HepG2 (cell line): ENCODE results near the gene MAGEB4. TPM values are rescaled to one million over a fixed set of nuclear protein-coding genes. Genes with fewer than 3 reads are reported as not detected.

Experiments
- ATAC-seq: fragments of 200-7000 bp; cut with Tn5 transposase; 3 replicates; pipeline ENCODE4 v1.9.1; 2020; ENCODE audit warnings: mild to moderate bottlenecking, moderate library complexity
- BruUV-seq: library from RNA; stranded (reverse); fragments of 400-500 nt; replicated peaks from 2 replicates; lab custom pipeline; 2021; lab: Mats Ljungman, UMichigan
- CTCF ChIA-PET: fragments of 300-600 bp; formaldehyde crosslinking; extraction: SDS; loops from one replicate; lab custom pipeline; 2021; ENCODE audit warnings: low total read pairs, inconsistent platforms, low intra/inter-chr PET ratio; lab: Yijun Ruan, JAX
- POLR2A ChIA-PET: fragments of 350-600 bp; sonication (Branson Sonifier 250); formaldehyde crosslinking; loops from one replicate; lab custom pipeline; 2020; ENCODE audit warnings: antibody characterized with exemption, inconsistent platforms; lab: Yijun Ruan, JAX
- DNase-seq: peaks from one replicate; pipeline ENCODE4 v3.0.0-alpha.2; 2015; ENCODE audit warnings: low spot score
- FAIRE-seq: peaks from 3 replicates; lab custom pipeline; 2011; peaks lifted over from hg19 to GRCh38; lab: Jason Lieb, UNC
- H2AFZ ChIP-seq: one replicate; pipeline ENCODE4 v1.6.1; 2011; ENCODE audit warnings: low read length, inconsistent platforms
- H3K27ac ChIP-seq: fragments of 300-600 bp; 3 replicates; pipeline ENCODE4 v1.8.0; 2011; ENCODE audit warnings: mixed run types, mild to moderate bottlenecking, mixed read lengths, low read length, inconsistent platforms; ENCODE audit not compliant: insufficient read depth; ENCODE audit errors: extremely low read length
- H3K27me3 ChIP-seq, 2 experiments: fragments of 200-600 bp in 1 of 2; 2 replicates in 1 of 2; 3 replicates in 1 of 2; pipeline versions ENCODE4 v1.6.0 to v1.8.0; 2011; ENCODE audit warnings: low read length in 2 of 2, mild to moderate bottlenecking in 2 of 2, moderate library complexity in 2 of 2, inconsistent platforms in 1 of 2; ENCODE audit not compliant: insufficient read depth in 2 of 2, control insufficient read depth in 1 of 2
- H3K36me3 ChIP-seq, 2 experiments: fragments of 200-600 bp in 1 of 2; replicated peaks in 1 of 2; 2 replicates in 1 of 2; 3 replicates in 1 of 2; pipeline versions ENCODE4 v1.5.1 to v1.8.0; 2011; ENCODE audit warnings: low read length in 2 of 2, inconsistent platforms in 1 of 2; ENCODE audit not compliant: insufficient read depth in 2 of 2, control insufficient read depth in 1 of 2
- H3K4me1 ChIP-seq: 2 replicates; pipeline ENCODE4 v1.5.1; 2012; ENCODE audit warnings: low read length, inconsistent platforms; ENCODE audit not compliant: insufficient read depth
- H3K4me2 ChIP-seq: 2 replicates; pipeline ENCODE4 v1.6.0; 2011; ENCODE audit warnings: low read depth, low read length, inconsistent platforms
- H3K4me3 ChIP-seq, 3 experiments: fragments of 200-600 bp in 1 of 3; sonication (generic), shearing (Covaris generic) in 1 of 3; replicated peaks in 1 of 3; 2 replicates each; pipeline ENCODE4 v1.5.1; 2011 to 2016; ENCODE audit warnings: low read length in 3 of 3, inconsistent platforms in 2 of 3, low read depth in 2 of 3, mild to moderate bottlenecking in 2 of 3, control low read depth in 1 of 3, mixed read lengths in 1 of 3; ENCODE audit not compliant: insufficient read depth in 1 of 3
- H3K79me2 ChIP-seq: one replicate; pipeline ENCODE4 v1.6.1; 2011; ENCODE audit warnings: low read length, inconsistent platforms; ENCODE audit not compliant: insufficient read depth
- H3K9ac ChIP-seq: 2 replicates; pipeline ENCODE4 v1.6.0; 2011; ENCODE audit warnings: mild to moderate bottlenecking, low read depth, low read length, inconsistent platforms; ENCODE audit not compliant: insufficient read depth
- H3K9me3 ChIP-seq: 2 replicates; pipeline ENCODE4 v1.5.1; 2012; ENCODE audit warnings: mild to moderate bottlenecking, low read length
- H4K20me1 ChIP-seq: 2 replicates; pipeline ENCODE4 v1.6.0; 2011; ENCODE audit warnings: inconsistent platforms, mild to moderate bottlenecking, low read length, moderate library complexity; ENCODE audit not compliant: insufficient read depth
- CBX1 ChIP-seq: IDR thresholded peaks from one replicate; pipeline ENCODE4 v1.6.1; 2016; ENCODE audit warnings: antibody characterized with exemption, low read depth
- RARA ChIP-seq: IDR thresholded peaks from 2 replicates; pipeline ENCODE4 v1.6.1; 2016; ENCODE audit warnings: missing genetic modification reagents, missing compliant biosample characterization
- RFXAP ChIP-seq: sonication (generic); formaldehyde crosslinking; IDR thresholded peaks from 2 replicates; pipeline ENCODE4 v1.4.0; 2020; ENCODE audit warnings: missing genetic modification reagents, borderline replicate concordance
- WIZ ChIP-seq: sonication (generic); formaldehyde crosslinking; IDR thresholded peaks from 2 replicates; pipeline ENCODE4 v1.5.1; 2020; ENCODE audit warnings: mild to moderate bottlenecking, missing genetic modification reagents
- ZKSCAN8 ChIP-seq: IDR thresholded peaks from 2 replicates; pipeline ENCODE4 v1.6.1; 2016; ENCODE audit warnings: borderline replicate concordance, missing genetic modification reagents, missing compliant biosample characterization
- ZNF841 ChIP-seq: sonication (generic); formaldehyde crosslinking; IDR thresholded peaks from 2 replicates; pipeline ENCODE4 v1.8.1; 2023; ENCODE audit warnings: missing genetic modification reagents, borderline replicate concordance
- ZNF878 ChIP-seq: sonication (generic); formaldehyde crosslinking; IDR thresholded peaks from 2 replicates; pipeline ENCODE4 v1.8.1; 2023; ENCODE audit warnings: mild to moderate bottlenecking, missing genetic modification reagents, moderate library complexity
- WGBS: methylation state at CpG from one replicate; pipeline ENCODE4 v1.1.6; 2017; ENCODE audit warnings: low lambda C conversion rate; 5-methylcytosine and 5-hydroxymethylcytosine counted together
- in situ Hi-C: cut with HindIII; loops from 2 replicates; pipeline ENCODE4 v1.10.0; 2017; ENCODE audit warnings: low pct_unique_long_range_greater_than_20kb; ENCODE audit not compliant: extremely low pct_ligation_motif_present
- intact Hi-C: fragments of 100-400 bp; cut with micrococcal nuclease; formaldehyde crosslinking; loops from one replicate; pipeline ENCODE4 v1.10.0; 2022; ENCODE audit not compliant: unreplicated experiment
- polyA plus RNA-seq, 8 experiments: library from polyadenylated mRNA; depleted of rRNA in 3 of 8; stranded (reverse) in 7 of 8; unstranded in 1 of 8; fragments of >200 nt; fragmentation: Illumina TruSeq in 4 of 8; extraction: Trizol in 4 of 8; gene quantifications; 2 replicates each; pipeline versions ENCODE4 v1.2.1 to v1.2.3, GENCODE V29; 2011 to 2016; ENCODE audit warnings: low read depth in 4 of 8, missing spikeins in 1 of 8, mixed read lengths in 1 of 8; ENCODE audit not compliant: insufficient read depth in 1 of 8
- total RNA-seq, 5 experiments: library from RNA; depleted of rRNA; stranded (reverse); fragments of >200 nt; fragmentation: Illumina TruSeq; extraction: Trizol; gene quantifications; 2 replicates each; pipeline ENCODE4 v1.2.3, GENCODE V29; 2016; ENCODE audit warnings: low read depth in 1 of 5

MAGEB4 gene
- total and polyA plus RNA-seq, 2 of the 13 experiments (the other 11 are each of a cell fraction or from before 2014, with no cell fraction given), result not detected

- Histone ChIP-seq H3K4me3 (no peak overlapping the region), H3K27me3 (no peaks in the 10 kb centered on the region), H3K9me3 (no peaks in the 10 kb centered on the region), H3K9ac (no peak overlapping the region), H3K4me2 (no peak overlapping the region), H2AFZ (no peak overlapping the region), H3K36me3 (no peaks in the 10 kb centered on the region), H3K27ac (no peak overlapping the region), H4K20me1 (no peaks in the 10 kb centered on the region), H3K79me2 (no peaks in the 10 kb centered on the region), H3K4me1 (no peaks in the 10 kb centered on the region)
- FAIRE-seq (no peak), DNase-seq (no peak), ATAC-seq (no peak)
- CTCF ChIA-PET, result no interaction called here
- WGBS, result 21% methylated on average over 4 of the region's 4 CpGs
- TF ChIP-seq WIZ (CRISPR knock-in tag) (no peak), CBX1 (no peak)
- BruUV-seq, result no TSS peak
- POLR2A ChIA-PET, result no interaction called here
- intact Hi-C loops (no loop called here), in situ Hi-C loops (no loop called here)
Measured at GRCh38 chrX:30248854-30249253, 7.1 kb downstream of the MAGEB4 start.

- FAIRE-seq, result no peak
- CTCF ChIA-PET, result no interaction called here
- no peak for ATAC-seq
Measured at GRCh38 chrX:30253257-30253656, 11.5 kb downstream of the MAGEB4 start.

More at GRCh38 chrX:30253257-30253656, 11.5 kb downstream of the MAGEB4 start:
- no peak for DNase-seq
- Histone ChIP-seq H3K4me1 (no peaks in the 10 kb centered on the region), H2AFZ (no peak overlapping the region), H4K20me1 (no peaks in the 10 kb centered on the region), H3K4me2 (no peak overlapping the region), H3K27me3 (no peaks in the 10 kb centered on the region), H3K27ac (no peak overlapping the region), H3K36me3 (no peaks in the 10 kb centered on the region), H3K9me3 (no peaks in the 10 kb centered on the region), H3K4me3 (no peak overlapping the region), H3K9ac (no peak overlapping the region), H3K79me2 (no peaks in the 10 kb centered on the region)
- POLR2A ChIA-PET, result no interaction called here
- no CpG with 5 or more reads among the region's 1 CpG for WGBS
- no peak for TF ChIP-seq ZKSCAN8 (CRISPR knock-in tag)
- TF ChIP-seq RFXAP (CRISPR knock-in tag), result no peak
- no peak for TF ChIP-seq ZNF841 (CRISPR knock-in tag)
- no peak for TF ChIP-seq RARA (CRISPR knock-in tag)
- TF ChIP-seq ZNF878 (CRISPR knock-in tag), result no peak
- intact Hi-C loops (no loop called here), in situ Hi-C loops (no loop called here)
- BruUV-seq, result no TSS peak
